GM08714 (cell line): ENCODE measurements around the gene LHFPL2.

Source experiments
- H3K4me3 ChIP-seq: fragments of 200-500 bp; sonication (Bioruptor generic); 2 replicates; pipeline ENCODE4 v1.5.1; 2014; ENCODE audit warnings: mild to moderate bottlenecking, low read length, inconsistent platforms
- ZNF274 ChIP-seq: IDR thresholded peaks from 2 replicates; pipeline ENCODE4 v1.6.1; 2012; ENCODE audit warnings: mild to moderate bottlenecking, low read depth, low read length

Gene LHFPL2

GRCh38 chr5:78554670-78555069, 93.9 kb downstream of the LHFPL2 start:
- no peak for TF ChIP-seq ZNF274
- H3K4me3 ChIP-seq: no peak overlapping the region

DNA sequence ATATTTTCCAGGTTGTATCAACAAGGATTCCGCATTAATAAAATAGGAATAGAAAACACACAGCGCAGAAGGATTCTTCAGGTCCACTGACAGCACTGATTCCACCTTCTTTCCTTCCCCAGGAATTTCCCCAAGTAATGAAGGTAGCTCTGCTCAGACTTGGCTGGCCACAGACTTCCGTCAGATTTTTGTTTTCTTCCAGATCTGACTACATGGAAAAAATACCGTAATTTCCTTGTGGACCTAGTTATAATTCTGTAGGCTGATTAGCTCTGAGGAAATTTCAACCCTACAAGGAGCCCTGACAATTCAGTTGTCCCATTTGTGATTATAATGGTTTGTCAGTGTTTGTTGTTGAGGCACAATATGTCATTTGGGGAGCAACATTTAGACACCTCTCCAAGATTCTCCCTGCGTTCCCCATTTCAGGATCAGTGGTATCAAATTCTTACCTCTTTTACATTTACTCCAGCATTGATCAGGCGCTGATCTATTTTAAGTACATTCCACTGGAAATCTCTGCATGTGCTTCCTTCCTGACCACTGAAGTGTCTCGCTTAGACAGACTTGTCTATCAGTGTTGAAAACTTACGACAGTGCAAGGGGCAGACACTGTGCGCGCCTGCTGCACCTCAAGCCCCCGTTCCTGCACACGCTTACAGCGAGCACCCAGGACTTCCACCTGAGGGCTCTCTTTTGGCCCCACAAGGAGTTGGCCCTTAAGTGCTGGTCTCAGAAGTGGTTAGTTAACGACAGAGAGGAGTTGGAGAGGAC, 94.8 kb downstream of the LHFPL2 start:
- no peak overlapping the region for H3K4me3 ChIP-seq
- TF ChIP-seq ZNF274: no peak

- H3K4me3 ChIP-seq: no peak overlapping the region
- TF ChIP-seq ZNF274: no peak
These were observed 95.7 kb downstream of the LHFPL2 start for GRCh38 chr5:78552729-78553342.

DNA sequence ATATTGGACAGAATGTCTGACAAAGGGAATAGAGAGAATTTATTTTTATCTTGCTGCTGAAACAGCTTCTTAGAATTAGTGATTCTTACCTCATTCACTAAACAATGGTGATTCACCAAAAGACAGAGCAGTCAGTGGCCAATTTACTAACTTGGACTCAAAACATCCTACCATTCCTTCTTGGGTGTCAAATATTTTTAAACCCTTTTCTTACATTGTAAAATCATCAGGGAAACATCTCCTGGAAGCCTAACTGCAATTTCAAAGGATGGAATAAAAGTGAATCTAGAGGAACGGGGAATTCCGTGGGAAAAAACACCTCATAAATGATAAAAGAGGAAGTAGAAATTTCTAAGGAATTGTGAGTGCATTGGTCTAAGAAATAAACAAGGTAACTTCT, 97.7 kb downstream of the LHFPL2 start:
- TF ChIP-seq ZNF274: no peak
- H3K4me3 ChIP-seq: no peak overlapping the region

- TF ChIP-seq ZNF274: no peak
These were observed 99.5 kb downstream of the LHFPL2 start for GRCh38 chr5:78549043-78549442.

GRCh38 chr5:78547731-78548615, 100.6 kb downstream of the LHFPL2 start:
- no peak overlapping the region for H3K4me3 ChIP-seq
- TF ChIP-seq ZNF274: no peak

More at GRCh38 chr5:78549043-78549442, 99.5 kb downstream of the LHFPL2 start:
- no peak overlapping the region for H3K4me3 ChIP-seq

DNA sequence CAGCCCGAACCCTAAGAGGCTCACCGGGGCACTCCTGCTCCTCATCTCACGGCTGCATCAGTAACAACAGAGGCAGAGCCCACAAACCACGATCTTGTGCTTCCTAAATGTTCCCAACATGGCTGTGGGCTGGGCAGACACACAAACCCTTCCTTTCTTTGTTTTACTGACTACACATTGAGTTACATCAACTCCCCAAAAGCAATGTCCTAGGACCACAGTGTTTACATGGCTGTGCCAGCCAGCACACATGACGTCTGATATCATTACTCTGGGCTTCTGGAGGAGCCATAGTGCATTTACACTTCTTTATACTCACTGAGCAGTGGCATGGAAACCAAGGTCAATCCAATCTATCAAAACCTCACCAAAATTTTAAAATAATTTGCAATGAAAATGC, 101.4 kb downstream of the LHFPL2 start:
- TF ChIP-seq ZNF274: no peak
- no peak overlapping the region for H3K4me3 ChIP-seq

GRCh38 chr5:78546276-78546996, 102.1 kb downstream of the LHFPL2 start:
- no peak overlapping the region for H3K4me3 ChIP-seq
- no peak for TF ChIP-seq ZNF274

DNA sequence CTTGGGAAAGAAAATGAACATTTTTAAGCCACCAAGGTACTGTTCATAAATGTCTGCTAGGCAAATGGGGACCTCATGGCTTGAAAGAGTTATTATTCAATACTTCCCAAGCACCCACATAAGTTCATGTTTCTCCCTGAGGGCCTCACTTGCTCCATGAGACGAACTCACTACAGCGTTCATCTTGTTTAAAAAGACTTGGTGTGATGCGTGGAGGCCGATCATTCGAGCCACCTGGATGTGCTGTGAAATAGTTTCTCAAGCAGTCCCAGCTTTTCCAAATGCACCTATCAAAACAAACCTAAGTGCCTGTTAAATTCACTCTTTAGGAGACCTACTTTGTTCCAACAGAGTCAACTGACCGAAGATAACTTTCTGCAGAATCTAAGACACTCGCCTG, 103.2 kb downstream of the LHFPL2 start:
- no peak overlapping the region for H3K4me3 ChIP-seq

DNA sequence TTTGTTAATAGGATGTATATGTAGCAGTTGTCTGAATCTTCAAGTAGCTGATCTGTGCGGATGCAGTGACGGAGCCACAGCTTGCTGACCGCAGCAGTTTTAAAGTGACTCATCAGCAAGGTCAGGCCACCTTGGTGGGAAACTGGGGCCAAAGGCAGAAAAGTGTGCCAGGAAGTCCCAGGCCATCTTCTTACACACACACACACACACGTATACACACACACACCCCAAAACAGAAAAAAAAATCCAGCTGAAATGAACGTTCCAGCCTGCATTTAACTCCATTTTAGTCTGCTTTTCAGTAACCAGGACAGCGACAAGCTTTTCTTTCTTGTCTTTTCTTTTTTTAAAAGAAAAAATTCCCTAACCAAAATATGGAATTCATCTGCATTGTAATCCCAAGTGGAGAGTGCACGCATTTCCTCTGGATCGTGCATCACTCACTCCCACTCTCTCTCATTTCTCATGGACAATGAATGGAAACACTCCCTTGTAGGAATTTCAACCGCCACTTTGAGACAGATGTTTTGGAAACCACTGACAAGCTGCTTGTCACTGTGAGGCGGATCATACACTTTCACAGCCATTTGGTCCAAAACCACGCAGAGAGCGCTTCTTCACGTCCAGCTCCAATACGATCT, 103.9 kb downstream of the LHFPL2 start:
- no peak for TF ChIP-seq ZNF274
- no peak overlapping the region for H3K4me3 ChIP-seq

More for the DNA sequence above, 103.2 kb downstream of the LHFPL2 start:
- no peak for TF ChIP-seq ZNF274

- TF ChIP-seq ZNF274: no peak
- H3K4me3 ChIP-seq: no peak overlapping the region
These were observed 104.7 kb downstream of the LHFPL2 start for GRCh38 chr5:78543916-78544315.

DNA sequence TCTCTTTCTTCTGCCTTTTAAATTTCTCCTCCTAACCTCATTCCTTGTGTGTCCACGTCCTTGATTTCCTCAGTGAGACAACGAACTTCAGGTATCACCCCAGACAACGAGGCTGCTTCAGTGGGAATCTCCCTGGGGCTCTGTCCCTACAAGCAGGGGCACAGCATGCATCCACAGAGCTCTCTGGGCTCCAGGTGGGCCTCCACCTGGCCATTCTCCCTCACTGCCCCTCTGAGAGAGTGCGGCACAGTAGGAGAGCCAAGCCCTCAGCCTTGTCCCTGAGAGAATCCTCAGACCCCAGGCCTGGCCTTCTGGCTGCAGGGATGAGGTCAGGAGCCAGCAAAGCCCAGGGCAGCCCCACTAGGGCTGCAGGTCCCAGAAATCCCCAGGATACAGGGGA, 105.3 kb downstream of the LHFPL2 start:
- no peak overlapping the region for H3K4me3 ChIP-seq
- TF ChIP-seq ZNF274: no peak

GRCh38 chr5:78542321-78542840, 106.2 kb downstream of the LHFPL2 start:
- TF ChIP-seq ZNF274: no peak
- H3K4me3 ChIP-seq: no peak overlapping the region
